ENCODE measurements around the gene ABHD2. TPM values are rescaled to one million over a fixed set of nuclear protein-coding genes. Genes with fewer than 3 reads are reported as not detected.
A peak's percentile ranks its signal among the peaks of the same experiment; 100 is the strongest.

The ABHD2 gene
- total RNA-seq, 4 donors from 2014 or later, result 37.8 to 81.5 (median 58.3) TPM

- Histone ChIP-seq H3K36me3 (no peaks in the 10 kb centered on the region), H3K9me3 (no peaks in the 10 kb centered on the region), H3K27ac (peak overlapping the region; percentile 19 to 95 (median 92)), H3K4me1 (peaks cover 26 to 83% (median 54%) of the 10 kb centered on the region in 4 donors), H3K27me3 (no peaks in the 10 kb centered on the region), H3K4me3 (no peak overlapping the region)
- intact Hi-C loops (cut with DNase I; ENCODE audit: low total_unique reads), result no loop called here
- in situ Hi-C loops (cut with MboI; ENCODE audit: low pct_ligation_motif_present in 1 of 4, low pct_unique_long_range_greater_than_20kb in 1 of 4, low sequenced_read_pairs in 3 of 4), result no loop called here
- 58% methylated on average over 1 of the region's 1 CpG; no CpG with 5 or more reads in 1 of the 2 donors for WGBS, 2 donors (ENCODE audit: low coverage in 1 of 2)
- no peak for DNase-seq
- TF ChIP-seq EP300 (IDR thresholded peaks at IDR 0.05; ENCODE audit: low read depth) (no peak), POLR2AphosphoS5 (IDR thresholded peaks at IDR 0.05) (no peak), POLR2A (IDR thresholded peaks at IDR 0.05) (no peak), CTCF (IDR thresholded peaks at IDR 0.05) (no peak)
Observed at GRCh38 chr15:89098281-89098680, 10.0 kb downstream of the ABHD2 start.

GRCh38 chr15:89099968-89100367, 11.7 kb downstream of the ABHD2 start:
- H3K4me3 ChIP-seq, result no peak overlapping the region
- intact Hi-C loops (cut with DNase I; ENCODE audit: low total_unique reads), result no loop called here
- H3K27ac ChIP-seq, result peak overlapping the region in 3 of 4 donors; percentile 10 to 77 (median 65)
- 97 to 100% methylated on average over 2 to 3 of the region's 3 CpGs for WGBS, 2 donors (ENCODE audit: low coverage in 1 of 2)
- in situ Hi-C loops (cut with MboI; ENCODE audit: low pct_ligation_motif_present in 1 of 4, low pct_unique_long_range_greater_than_20kb in 1 of 4, low sequenced_read_pairs in 3 of 4), result no loop called here
- peaks cover 13 to 85% (median 44%) of the 10 kb centered on the region in 4 donors for H3K4me1 ChIP-seq
- H3K27me3 ChIP-seq, result no peaks in the 10 kb centered on the region
- DNase-seq, result no peak
- no peaks in the 10 kb centered on the region for H3K9me3 ChIP-seq
- H3K36me3 ChIP-seq, result no peaks in the 10 kb centered on the region
- TF ChIP-seq POLR2A (IDR thresholded peaks at IDR 0.05) (no peak), CTCF (IDR thresholded peaks at IDR 0.05) (no peak), EP300 (IDR thresholded peaks at IDR 0.05; ENCODE audit: low read depth) (no peak), POLR2AphosphoS5 (IDR thresholded peaks at IDR 0.05) (no peak)

GRCh38 chr15:89101302-89102193, 13.3 kb downstream of the ABHD2 start:
- 70% methylated on average over 8 of the region's 8 CpGs; no CpG with 5 or more reads in 1 of the 2 donors for WGBS, 2 donors (ENCODE audit: low coverage in 1 of 2)
- intact Hi-C loops (cut with DNase I; ENCODE audit: low total_unique reads) (no loop called here), in situ Hi-C loops (cut with MboI; ENCODE audit: low pct_ligation_motif_present in 1 of 4, low pct_unique_long_range_greater_than_20kb in 1 of 4, low sequenced_read_pairs in 3 of 4) (no loop called here)
- DNase-seq, result peak; percentile 60
- peak; percentile 66 to 87 (median 73) for TF ChIP-seq POLR2AphosphoS5 (IDR thresholded peaks at IDR 0.05)
- TF ChIP-seq CTCF (IDR thresholded peaks at IDR 0.05), result no peak
- TF ChIP-seq EP300 (IDR thresholded peaks at IDR 0.05; ENCODE audit: low read depth), result peak; percentile 58
- Histone ChIP-seq H3K27me3 (no peaks in the 10 kb centered on the region), H3K36me3 (no peaks in the 10 kb centered on the region), H3K9me3 (no peaks in the 10 kb centered on the region), H3K4me1 (peaks cover 13 to 77% (median 40%) of the 10 kb centered on the region in 4 donors), H3K4me3 (no peak overlapping the region), H3K27ac (peak overlapping the region; percentile 65 to 77 (median 71))

GRCh38 chr15:89103481-89104171, 15.4 kb downstream of the ABHD2 start:
- intact Hi-C loops (cut with DNase I; ENCODE audit: low total_unique reads) (no loop called here), in situ Hi-C loops (cut with MboI; ENCODE audit: low pct_ligation_motif_present in 1 of 4, low pct_unique_long_range_greater_than_20kb in 1 of 4, low sequenced_read_pairs in 3 of 4) (no loop called here)
- TF ChIP-seq POLR2A (IDR thresholded peaks at IDR 0.05), result no peak
- TF ChIP-seq EP300 (IDR thresholded peaks at IDR 0.05; ENCODE audit: low read depth), result no peak
- TF ChIP-seq CTCF (IDR thresholded peaks at IDR 0.05), result no peak
- TF ChIP-seq POLR2AphosphoS5 (IDR thresholded peaks at IDR 0.05), result no peak
- no peak for DNase-seq
- peak overlapping the region; percentile 65 to 77 (median 71) for H3K27ac ChIP-seq
- H3K9me3 ChIP-seq, result no peaks in the 10 kb centered on the region
- no peaks in the 10 kb centered on the region for H3K36me3 ChIP-seq
- H3K4me3 ChIP-seq, result no peak overlapping the region
- H3K27me3 ChIP-seq, result no peaks in the 10 kb centered on the region
- peaks cover 9 to 65% (median 32%) of the 10 kb centered on the region in 4 donors for H3K4me1 ChIP-seq
- WGBS, 2 donors (ENCODE audit: low coverage in 1 of 2), result 79 to 88% methylated on average over 2 to 5 of the region's 5 CpGs
